Right renal pelvis (tissue), 4 donors: Measurements from ENCODE around the gene SLC45A2. TPM values are rescaled to one million over a fixed set of nuclear protein-coding genes. Genes with fewer than 3 reads are reported as not detected.
"Not testable (repeated sequence)": the region's sequence is repeated elsewhere in the genome, so short reads cannot be mapped to it uniquely, and the experiment has no call there.

Experiments used
- DNase-seq, 4 donors: peaks; one replicate each; pipeline ENCODE4 v3.0.0-alpha.2; 2013; ENCODE audit warnings: low read depth in 4 of 4, low spot score in 3 of 4, missing footprints in 1 of 4
- polyA plus RNA-seq, 4 donors: library from polyadenylated mRNA; unstranded; fragments of 120-200 nt; gene quantifications; one replicate each; pipeline ENCODE4 v1.2.1, GENCODE V29; 2013; ENCODE audit not compliant: insufficient read length in 4 of 4

The SLC45A2 gene
- polyA plus RNA-seq, 4 donors = 0.25 to 0.71 (median 0.48) TPM

GRCh38 chr5:33931136-33931535, 53.4 kb downstream of the SLC45A2 start:
- no peak for DNase-seq

- DNase-seq = no peak
These were observed 54.4 kb downstream of the SLC45A2 start for GRCh38 chr5:33929925-33930690.

- DNase-seq = no peak
These were observed 56.2 kb downstream of the SLC45A2 start for GRCh38 chr5:33928283-33928682.

GRCh38 chr5:33927685-33928084, 56.8 kb downstream of the SLC45A2 start:
- DNase-seq = no peak

DNA sequence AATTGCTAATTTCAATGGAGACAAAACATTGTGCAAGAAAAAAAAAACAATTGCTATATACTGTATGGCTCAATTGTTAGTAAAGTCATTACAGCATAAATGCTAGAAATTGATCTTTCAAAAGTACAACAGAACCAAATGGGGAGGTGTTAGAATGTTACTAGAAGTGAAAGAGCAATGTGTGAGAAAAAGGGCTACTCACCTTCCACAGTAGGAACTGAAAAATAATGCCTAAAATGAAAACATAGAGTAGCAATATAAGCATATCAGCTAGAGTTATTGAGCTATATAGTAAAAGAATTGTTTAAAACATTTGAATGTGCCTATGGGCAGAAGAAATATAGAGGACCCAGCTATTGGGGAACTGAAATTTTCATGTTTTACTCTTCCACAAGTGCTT, 59.2 kb downstream of the SLC45A2 start:
- no peak for DNase-seq

GRCh38 chr5:33921002-33921401, 63.5 kb downstream of the SLC45A2 start:
- no peak for DNase-seq

- not testable (repeated sequence) for DNase-seq
These were observed 69.6 kb downstream of the SLC45A2 start for GRCh38 chr5:33914844-33915243.

DNA sequence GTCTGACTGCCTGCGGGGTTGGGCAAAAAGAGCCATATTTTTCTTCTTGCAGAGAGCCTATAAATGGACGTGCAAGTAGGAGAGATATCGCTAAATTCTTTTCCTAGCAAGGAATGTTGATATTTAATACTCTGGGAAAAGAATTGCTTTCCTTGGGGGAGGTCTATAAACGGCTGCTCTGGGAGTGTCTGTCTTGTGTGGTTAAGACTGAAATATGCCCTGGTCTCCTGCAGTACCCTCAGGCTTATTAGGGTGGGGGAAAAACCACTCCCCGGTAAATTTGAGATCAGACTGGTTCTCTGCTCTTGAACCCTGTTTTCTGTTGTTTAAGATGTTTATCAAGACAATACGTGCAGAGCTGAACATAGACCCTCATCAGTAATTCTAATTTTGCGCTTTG, 78.2 kb downstream of the SLC45A2 start:
- DNase-seq = not testable (repeated sequence)

DNA sequence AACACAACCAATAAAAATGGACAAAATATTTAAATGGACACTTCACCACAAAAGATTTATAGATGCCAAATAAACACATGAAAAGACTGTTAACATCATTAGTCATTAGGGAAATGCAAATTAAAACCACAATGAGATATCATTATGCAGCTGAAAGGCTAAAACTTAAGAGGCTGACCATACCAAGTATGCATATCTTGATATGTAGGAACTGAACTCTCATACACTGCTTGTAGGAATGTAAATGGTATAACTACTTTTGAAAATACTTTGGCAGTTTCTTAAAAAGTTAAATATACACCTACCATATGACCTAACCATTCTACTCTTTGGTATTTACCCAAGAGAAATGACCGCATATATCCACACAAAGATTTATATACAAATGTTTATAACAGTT, 79.1 kb downstream of the SLC45A2 start:
- no peak for DNase-seq

GRCh38 chr5:33903118-33903517, 81.4 kb downstream of the SLC45A2 start:
- DNase-seq = no peak

DNA sequence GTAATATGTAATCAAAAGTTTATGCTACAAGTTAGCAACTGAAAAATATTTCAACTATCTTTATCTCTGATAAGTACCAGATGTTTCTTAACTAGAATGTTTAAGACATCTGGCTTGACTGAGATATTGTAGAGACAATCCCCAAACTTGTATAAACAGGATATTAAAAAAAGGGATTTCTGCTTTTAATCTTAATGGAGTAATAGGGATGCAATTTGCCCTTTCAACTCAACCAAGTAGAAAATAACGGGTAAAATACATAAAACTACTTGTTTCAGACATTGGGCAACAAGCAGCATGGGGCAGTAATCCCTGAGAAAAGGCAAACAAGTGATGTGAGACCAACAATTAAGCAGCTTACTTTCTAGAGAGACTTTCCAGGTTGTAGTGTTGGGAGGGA, 83.3 kb downstream of the SLC45A2 start:
- DNase-seq = no peak

Other genes starting within 250 kb of the SLC45A2 start
- gene ADAMTS12, start 92.7 kb downstream of the SLC45A2 start, polyA plus RNA-seq = 10 to 100 TPM; 14.3 to 17.8 (median 15.9) TPM
- under 1 TPM in 2 of 4 donors, not detected in 2; 0.08 to 0.27 TPM for gene RXFP3, start 48.3 kb downstream of the SLC45A2 start, polyA plus RNA-seq
- 100 to 1,000 TPM in 1 of 4 donors, 10 to 100 TPM in 3; 86.9 to 113 (median 90.0) TPM for gene AMACR, start 23.4 kb upstream of the SLC45A2 start, polyA plus RNA-seq
- gene C1QTNF3, start 58.5 kb upstream of the SLC45A2 start, polyA plus RNA-seq = 10 to 100 TPM; 54.3 to 65.6 (median 58.5) TPM